ENCODE results near the gene GALNT12.

Gene GALNT12

GRCh38 chr9:98861781-98862504, 54.5 kb downstream of the GALNT12 start:
- DNase-seq (ENCODE audit: low read depth) = no peak

DNA sequence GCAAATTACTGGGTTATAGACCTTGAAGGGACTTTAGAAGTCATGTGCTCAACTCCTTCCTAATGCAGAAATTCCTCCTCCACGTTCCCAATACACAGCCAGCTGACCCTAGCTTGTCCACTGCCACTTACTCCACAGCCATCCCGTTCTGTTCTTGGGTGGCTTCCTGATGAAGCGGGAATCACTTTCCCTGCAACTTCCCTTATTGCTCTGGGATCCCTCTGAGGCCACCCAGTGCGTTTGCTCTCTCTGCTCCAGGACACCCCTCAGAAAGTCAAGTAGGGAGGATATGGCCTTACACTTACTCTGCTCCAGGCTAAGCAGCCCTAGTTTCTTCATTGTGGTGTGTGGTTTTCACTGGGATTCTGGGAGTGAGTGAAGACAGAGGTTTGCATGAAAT, 55.5 kb downstream of the GALNT12 start:
- DNase-seq (ENCODE audit: low read depth) = no peak

- no peak for DNase-seq (ENCODE audit: low read depth)
Observed at GRCh38 chr9:98864281-98865174, 57.1 kb downstream of the GALNT12 start.

- DNase-seq (ENCODE audit: low read depth) = no peak
Observed at GRCh38 chr9:98865284-98865875, 57.9 kb downstream of the GALNT12 start.

- no peak for DNase-seq (ENCODE audit: low read depth)
Observed at GRCh38 chr9:98866435-98867102, 59.1 kb downstream of the GALNT12 start.

DNA sequence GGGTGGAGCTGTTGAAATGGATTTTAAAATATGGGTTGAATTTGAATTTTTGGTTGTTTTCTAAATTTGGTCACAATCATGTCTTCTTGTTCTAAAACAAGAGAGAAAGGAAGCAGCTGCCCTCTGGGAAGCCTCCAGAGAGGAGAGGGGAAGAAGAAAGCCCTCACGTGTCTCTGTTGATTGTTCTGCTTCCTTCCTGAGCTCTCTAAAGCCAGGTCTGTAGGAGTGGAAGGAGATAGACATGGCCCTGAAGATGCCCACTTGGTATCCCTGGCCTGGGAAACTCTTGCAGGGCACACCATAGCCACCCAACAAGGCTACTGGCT, 59.6 kb downstream of the GALNT12 start:
- no peak for DNase-seq (ENCODE audit: low read depth)

- DNase-seq (ENCODE audit: low read depth) = no peak
Observed at GRCh38 chr9:98867429-98868168, 60.1 kb downstream of the GALNT12 start.

DNA sequence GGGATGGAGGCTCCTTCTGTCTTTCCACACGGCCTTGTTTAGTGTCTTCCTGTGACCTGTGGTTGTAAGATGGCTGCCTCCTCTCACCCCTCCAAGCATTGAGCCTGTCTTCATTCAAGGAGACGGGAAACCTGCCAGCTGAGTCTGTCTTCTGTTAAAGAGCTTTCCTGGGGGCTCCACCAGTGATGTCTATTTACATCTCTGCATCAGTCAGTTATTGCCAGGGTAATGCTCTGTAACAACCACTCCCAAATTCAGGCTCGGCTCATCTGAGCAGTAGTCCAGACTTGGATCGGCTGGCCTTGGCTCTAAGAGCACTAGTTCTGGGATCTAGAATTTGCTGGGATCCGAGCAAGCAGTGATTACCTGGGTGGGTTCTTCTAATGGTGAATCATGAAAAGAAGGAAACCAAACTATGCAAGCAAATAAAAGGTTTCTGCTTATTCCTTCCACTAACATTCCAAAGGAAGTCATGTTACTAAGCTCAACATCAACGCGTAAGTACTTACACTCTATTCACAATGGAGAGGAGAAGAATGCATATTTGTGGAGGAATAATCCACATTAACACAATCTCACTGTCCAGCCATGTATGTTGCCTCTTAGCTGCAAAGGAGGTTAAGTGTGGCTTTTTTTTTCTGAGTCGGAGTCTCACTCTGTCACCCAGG, 61.7 kb downstream of the GALNT12 start:
- DNase-seq (ENCODE audit: low read depth) = no peak

DNA sequence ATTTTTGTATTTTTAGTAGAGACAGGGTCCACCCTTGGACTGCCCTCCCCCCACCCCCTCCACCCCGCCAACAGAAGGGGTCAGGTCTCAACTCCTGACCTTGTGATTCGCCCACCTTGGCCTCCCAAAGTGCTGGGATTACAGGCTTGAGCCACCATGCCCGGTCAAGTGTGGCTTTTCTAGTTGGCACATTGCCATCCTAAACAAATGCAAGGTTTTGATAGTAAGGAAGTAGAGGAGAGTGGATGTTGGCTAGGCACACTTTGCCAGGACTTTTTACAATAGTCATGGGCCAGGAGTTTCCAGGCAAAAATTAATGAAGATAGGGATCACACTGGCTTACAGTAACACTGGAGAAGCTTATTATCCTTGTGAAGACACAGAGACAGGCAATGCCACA, 62.4 kb downstream of the GALNT12 start:
- no peak for DNase-seq (ENCODE audit: low read depth)

DNA sequence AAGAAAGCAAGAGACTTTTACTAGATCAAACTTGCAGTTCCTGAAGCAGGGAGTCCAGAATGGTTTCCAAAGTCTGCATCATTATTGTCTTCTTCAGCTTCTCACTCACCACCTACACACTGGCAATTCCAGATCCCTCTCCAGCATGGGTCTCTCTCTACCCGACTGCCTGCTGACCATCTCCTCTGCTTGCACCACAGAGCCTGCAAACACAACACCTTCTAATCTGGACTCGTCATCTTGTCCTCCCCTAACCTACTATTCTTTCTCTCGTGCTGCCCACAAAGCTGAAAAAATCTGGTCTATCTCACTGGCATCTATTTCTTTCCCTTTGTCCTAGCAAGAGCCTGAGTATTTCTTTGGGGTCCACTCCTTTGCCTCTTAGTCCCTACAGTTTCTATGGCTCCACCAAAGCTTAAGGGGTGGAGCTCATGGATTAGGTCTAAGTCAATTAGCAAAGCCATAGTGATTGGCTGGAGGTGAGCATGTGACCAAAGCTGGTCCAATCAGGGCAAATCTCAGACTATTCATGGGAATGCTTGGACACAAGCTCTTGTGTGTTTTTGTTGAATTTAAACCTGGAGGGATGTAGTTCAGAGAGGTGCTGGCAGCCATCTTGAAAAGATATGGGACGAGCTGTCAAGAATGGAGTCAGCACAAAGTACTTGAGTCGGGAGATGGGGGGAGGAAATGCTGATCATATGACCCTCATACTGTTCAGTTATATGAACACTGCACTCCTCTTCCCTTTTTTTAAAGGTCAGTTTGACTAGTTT, 63.5 kb downstream of the GALNT12 start:
- no peak for DNase-seq (ENCODE audit: low read depth)

DNA sequence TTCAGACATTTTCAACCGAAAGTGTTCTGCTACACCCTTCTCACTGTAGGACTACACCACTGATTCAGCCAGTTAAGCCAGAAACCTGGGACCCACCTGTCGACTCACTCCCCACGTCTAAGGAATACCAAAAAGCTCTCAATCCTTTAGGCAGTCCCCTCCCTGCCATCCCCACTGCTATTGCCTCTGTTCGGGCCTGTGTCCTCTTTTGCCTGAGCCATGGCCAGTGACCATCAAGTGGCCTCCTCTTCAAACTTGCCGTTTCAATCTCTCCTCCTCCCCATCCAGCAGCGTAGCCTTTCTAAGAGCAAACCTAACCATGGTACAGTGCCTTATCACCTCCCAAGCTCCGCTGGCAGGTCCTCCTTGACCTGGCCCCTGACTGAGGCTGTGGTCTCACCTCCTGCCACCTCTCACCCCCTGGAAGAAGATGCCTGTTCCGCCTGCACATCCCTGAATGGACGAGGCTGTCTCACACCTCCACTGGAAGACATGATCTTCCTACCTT, 64.1 kb downstream of the GALNT12 start:
- no peak for DNase-seq (ENCODE audit: low read depth)

GRCh38 chr9:98873526-98873925, 66.1 kb downstream of the GALNT12 start:
- no peak for DNase-seq (ENCODE audit: low read depth)

GRCh38 chr9:98873951-98874371, 66.5 kb downstream of the GALNT12 start:
- DNase-seq (ENCODE audit: low read depth) = no peak

- DNase-seq (ENCODE audit: low read depth) = no peak
Observed at GRCh38 chr9:98874721-98875255, 67.3 kb downstream of the GALNT12 start.

GRCh38 chr9:98875536-98875935, 68.1 kb downstream of the GALNT12 start:
- no peak for DNase-seq (ENCODE audit: low read depth)

DNA sequence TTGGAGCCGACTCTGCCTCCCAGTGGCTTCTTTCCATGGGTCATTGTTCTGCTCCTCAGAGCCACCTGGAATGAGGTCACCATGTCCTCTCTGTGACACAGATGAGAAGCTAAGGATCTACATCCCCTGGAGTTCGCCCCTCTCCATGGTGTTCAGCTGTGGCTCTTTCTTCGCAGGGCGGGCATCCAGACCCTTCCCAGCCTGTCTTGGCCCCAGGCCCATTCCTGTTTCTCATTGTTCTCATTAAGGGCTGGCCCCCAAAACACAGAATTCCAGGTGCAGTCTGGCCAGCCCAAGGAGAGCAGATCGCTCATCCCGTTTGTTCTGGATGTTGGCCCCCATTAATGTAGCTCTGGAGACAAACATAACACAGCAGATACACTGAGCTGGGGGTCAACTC, 69.8 kb downstream of the GALNT12 start:
- DNase-seq (ENCODE audit: low read depth) = no peak

DNA sequence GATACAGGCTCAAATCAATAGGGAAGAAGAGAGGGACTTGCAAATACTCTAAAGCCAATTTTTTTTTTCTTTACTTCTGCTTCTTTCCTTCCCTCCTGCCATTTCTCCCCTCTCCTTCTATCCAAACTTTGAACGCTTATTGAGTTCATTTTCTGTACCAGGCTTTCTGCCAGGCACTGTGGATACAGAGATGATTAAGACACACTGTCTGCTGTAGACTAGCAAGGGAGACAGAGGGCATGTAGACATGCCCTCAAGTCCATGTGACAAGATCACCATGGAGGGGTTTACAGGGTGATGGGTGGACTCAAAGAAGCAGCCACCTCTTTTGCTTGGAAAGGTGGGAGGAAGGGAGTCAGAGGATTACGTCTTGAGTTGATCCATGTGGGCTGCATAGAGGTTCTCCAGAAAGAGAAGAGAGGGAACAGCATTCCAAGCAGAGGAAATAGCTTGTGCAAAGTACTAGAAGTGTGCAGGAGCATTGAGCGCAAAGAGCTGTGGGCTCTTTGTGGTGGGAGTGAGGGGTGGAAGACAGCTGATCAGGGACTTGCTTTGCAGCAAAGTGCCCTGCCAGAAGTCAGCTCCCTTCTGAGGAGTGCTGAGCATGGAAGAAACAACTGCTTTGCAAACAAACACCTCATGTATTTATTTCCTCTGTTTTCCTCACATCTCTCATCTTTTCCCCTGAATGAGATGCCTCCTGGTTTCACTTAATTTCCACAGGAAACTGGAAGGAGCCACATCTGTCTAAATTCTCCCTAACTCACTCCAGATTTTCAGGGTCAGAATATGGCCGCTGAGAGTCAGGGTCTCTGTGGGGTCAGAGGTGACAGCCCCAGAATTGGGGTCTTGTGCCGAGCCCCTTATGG, 71.9 kb downstream of the GALNT12 start:
- DNase-seq (ENCODE audit: low read depth) = no peak

- DNase-seq (ENCODE audit: low read depth) = no peak
Observed at GRCh38 chr9:98879963-98880310, 72.5 kb downstream of the GALNT12 start.

Measured in activated T-cell treated with anti-CD3 and anti-CD28 coated beads for 24 hours (primary cell).